CD4-positive, alpha-beta T cell (primary cell): Measurements from ENCODE around the gene GLP1R. TPM values are rescaled to one million over a fixed set of nuclear protein-coding genes. Genes with fewer than 3 reads are reported as not detected.

ENCODE experiments used
- ATAC-seq: fragments of 200-7000 bp; cut with Tn5 transposase; one replicate; pipeline ENCODE4 v1.10.0; 2022; ENCODE audit warnings: mild to moderate bottlenecking; ENCODE audit not compliant: poor library complexity
- CTCF ChIA-PET: fragments of 350-600 bp; sonication (Branson Sonifier 250); formaldehyde crosslinking; loops from one replicate; lab custom pipeline; 2021; ENCODE audit warnings: antibody characterized with exemption, inconsistent platforms; lab: Charles Lee
- POLR2A ChIA-PET: fragments of 350-600 bp; sonication (Branson Sonifier 250); formaldehyde crosslinking; loops from one replicate; lab custom pipeline; 2021; ENCODE audit warnings: antibody characterized with exemption, inconsistent platforms; lab: Charles Lee
- DNase-seq, 14 experiments: peaks; one replicate each; pipeline ENCODE4 v3.0.0-alpha.2; 2013 to 2020; ENCODE audit warnings: mixed read lengths in 2 of 14
- H3K27ac ChIP-seq, 2 donors: one replicate each; pipeline versions ENCODE4 v1.5.1 to v1.7.0; 2013; ENCODE audit warnings: low read length in 2 of 2, low read depth in 1 of 2, mild to moderate bottlenecking in 1 of 2
- H3K27me3 ChIP-seq, 2 experiments: 1 replicate in 1 of 2; 2 replicates in 1 of 2; pipeline versions ENCODE4 v1.6.1 to v1.7.0; 2013; ENCODE audit warnings: low read length in 2 of 2, control low read depth in 1 of 2, mild to moderate bottlenecking in 1 of 2, moderate library complexity in 1 of 2; ENCODE audit not compliant: insufficient read depth in 2 of 2, control insufficient read depth in 1 of 2
- H3K36me3 ChIP-seq: one replicate; pipeline ENCODE4 v1.6.1; 2013; ENCODE audit warnings: low read length, control low read depth; ENCODE audit not compliant: insufficient read depth
- H3K4me1 ChIP-seq: one replicate; pipeline ENCODE4 v1.6.1; 2013; ENCODE audit warnings: low read length, control low read depth; ENCODE audit not compliant: insufficient read depth
- H3K4me3 ChIP-seq: one replicate; pipeline ENCODE4 v1.5.1; 2013; ENCODE audit warnings: mild to moderate bottlenecking, low read length, moderate library complexity
- H3K9me3 ChIP-seq, 2 experiments: 1 replicate in 1 of 2; 2 replicates in 1 of 2; pipeline versions ENCODE4 v1.6.1 to v1.7.0; 2013; ENCODE audit warnings: low read length in 2 of 2, mild to moderate bottlenecking in 2 of 2, control low read depth in 1 of 2, moderate library complexity in 1 of 2; ENCODE audit not compliant: control insufficient read depth in 1 of 2, insufficient read depth in 1 of 2
- H3K27ac Mint-ChIP-seq: one replicate; pipeline ENCODE4 v1.8.0; 2020; ENCODE audit warnings: mixed read lengths
- H3K27me3 Mint-ChIP-seq: one replicate; pipeline ENCODE4 v1.8.0; 2021; ENCODE audit warnings: mixed read lengths
- H3K36me3 Mint-ChIP-seq: one replicate; pipeline ENCODE4 v1.8.0; 2021; ENCODE audit warnings: low read depth, mixed read lengths
- H3K4me1 Mint-ChIP-seq: one replicate; pipeline ENCODE4 v1.8.0; 2021; ENCODE audit warnings: low read depth, mixed read lengths
- H3K4me3 Mint-ChIP-seq: one replicate; pipeline ENCODE4 v1.8.0; 2020; ENCODE audit warnings: mild to moderate bottlenecking, mixed read lengths
- H3K9me3 Mint-ChIP-seq: one replicate; pipeline ENCODE4 v1.8.0; 2020; ENCODE audit warnings: mixed read lengths
- CTCF ChIP-seq: fragments of 200-600 bp; IDR thresholded peaks from one replicate; pipeline ENCODE4 v1.8.0; 2022; ENCODE audit warnings: antibody characterized with exemption, mild to moderate bottlenecking
- intact Hi-C, 2 experiments: fragments of 100-400 bp; cut with DNase I in 1 of 2; cut with micrococcal nuclease in 1 of 2; formaldehyde crosslinking; loops; one replicate each; pipeline versions ENCODE4 v1.15.1 to v1.9.0; 2023 to 2025; cut with DNase I, micrococcal nuclease
- total RNA-seq, 174 experiments: library from RNA in 2 of 174; stranded (reverse) in 2 of 174; gene quantifications; one replicate each; pipeline ENCODE4 v1.2.3 and lab custom pipeline; 2021 to 2026

GLP1R gene
- total RNA-seq, 2 experiments from 2014 or later = not detected

- Histone ChIP-seq H3K27me3 (no peaks in the 10 kb centered on the region), H3K36me3 (no peaks in the 10 kb centered on the region), H3K4me3 (no peak overlapping the region), H3K27ac (no peak overlapping the region), H3K9me3 (no peaks in the 10 kb centered on the region), H3K4me1 (no peaks in the 10 kb centered on the region)
- no peak for DNase-seq
- ATAC-seq = no peak
- CTCF ChIA-PET = no interaction called here
- Mint-ChIP-seq H3K9me3 (no peaks in the 10 kb centered on the region), H3K27me3 (peaks cover 5% of the 10 kb centered on the region), H3K4me1 (no peaks in the 10 kb centered on the region), H3K36me3 (no peaks in the 10 kb centered on the region), H3K27ac (no peak overlapping the region), H3K4me3 (no peak overlapping the region)
- TF ChIP-seq CTCF = no peak
- POLR2A ChIA-PET = no interaction called here
- intact Hi-C loops = no loop called here
Observed at GRCh38 chr6:39068391-39068790, 19.8 kb downstream of the GLP1R start.

GRCh38 chr6:39072830-39073229 is 24.2 kb downstream of the GLP1R start:
- Histone ChIP-seq H3K27ac (no peak overlapping the region), H3K27me3 (no peaks in the 10 kb centered on the region), H3K4me1 (no peaks in the 10 kb centered on the region), H3K9me3 (no peaks in the 10 kb centered on the region), H3K36me3 (no peaks in the 10 kb centered on the region), H3K4me3 (no peak overlapping the region)
- peaks cover 5% of the 10 kb centered on the region for H3K27me3 Mint-ChIP-seq
- intact Hi-C loops = no loop called here
- H3K36me3 Mint-ChIP-seq = no peaks in the 10 kb centered on the region
- no peak for ATAC-seq
- no peak for TF ChIP-seq CTCF
- H3K4me3 Mint-ChIP-seq = no peak overlapping the region
- H3K4me1 Mint-ChIP-seq = no peaks in the 10 kb centered on the region
- POLR2A ChIA-PET = no interaction called here
- CTCF ChIA-PET = no interaction called here
- no peaks in the 10 kb centered on the region for H3K9me3 Mint-ChIP-seq
- no peak for DNase-seq
- H3K27ac Mint-ChIP-seq = no peak overlapping the region

GRCh38 chr6:39073471-39074355 is 25.1 kb downstream of the GLP1R start:
- no peak for TF ChIP-seq CTCF
- no peaks in the 10 kb centered on the region for H3K36me3 Mint-ChIP-seq
- Histone ChIP-seq H3K27ac (no peak overlapping the region), H3K4me1 (no peaks in the 10 kb centered on the region), H3K4me3 (no peak overlapping the region), H3K9me3 (no peaks in the 10 kb centered on the region), H3K27me3 (no peaks in the 10 kb centered on the region), H3K36me3 (no peaks in the 10 kb centered on the region)
- no peak overlapping the region for H3K27ac Mint-ChIP-seq
- H3K9me3 Mint-ChIP-seq = no peaks in the 10 kb centered on the region
- POLR2A ChIA-PET = no interaction called here
- intact Hi-C loops = no loop called here
- DNase-seq (no peak), ATAC-seq (no peak)
- no peak overlapping the region for H3K4me3 Mint-ChIP-seq
- H3K4me1 Mint-ChIP-seq = no peaks in the 10 kb centered on the region
- CTCF ChIA-PET = no interaction called here
- peaks cover 5% of the 10 kb centered on the region for H3K27me3 Mint-ChIP-seq
